ENCODE data around the gene MGRN1. TPM values are rescaled to one million over a fixed set of nuclear protein-coding genes. Genes with fewer than 3 reads are reported as not detected.

The MGRN1 gene
- total RNA-seq, 1 experiment from 2014 or later: 54.6 TPM

DNA sequence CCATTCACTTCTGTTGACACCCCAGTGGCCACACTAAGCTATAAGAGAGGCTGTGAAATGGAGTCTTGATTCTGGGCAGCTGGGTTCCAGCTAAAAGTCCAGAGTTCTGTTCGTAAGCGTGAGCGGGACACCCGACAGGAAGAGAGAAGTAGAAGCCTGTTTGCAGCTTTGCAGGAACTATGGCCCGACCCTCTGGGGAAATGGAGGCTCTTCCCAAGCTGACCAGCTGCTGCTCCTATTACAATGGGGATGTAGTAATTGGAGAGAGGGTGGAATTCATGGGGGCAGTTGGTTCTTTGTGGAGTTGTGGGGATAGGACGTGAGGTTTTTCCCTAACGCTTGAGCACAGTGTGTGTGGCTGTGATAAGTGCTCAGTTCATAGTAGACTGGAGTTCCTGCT, 38.3 kb upstream of the MGRN1 start:
- ChIA-PET CTCF (interaction anchor here (2.0 kb wide), 1 partner anchor 79 kb away, joined by 6 read pairs; no protein-coding TSS in a partner anchor), POLR2A (ENCODE audit: low non-redundant PET) (interaction anchor here (0.7 kb wide), 1 partner anchor 16 kb away, joined by 4 read pairs; no protein-coding TSS in a partner anchor)
- Histone ChIP-seq H3K36me3 (ENCODE audit: insufficient read depth, low read length, poor library complexity, severe bottlenecking) (no peaks in the 10 kb centered on the region), H3K4me1 (ENCODE audit: insufficient read depth, low read length, poor library complexity, severe bottlenecking) (no peaks in the 10 kb centered on the region), H3K4me3 (ENCODE audit: low read depth, low read length, poor library complexity, severe bottlenecking) (no peak overlapping the region), H3K27me3 (replicated peaks; ENCODE audit: insufficient read depth, low read depth, low read length, poor library complexity) (no peaks in the 10 kb centered on the region), H3K27ac (ENCODE audit: low read depth, low read length, poor library complexity, severe bottlenecking) (no peak overlapping the region), H3K9me3 (ENCODE audit: low read depth, low read length, poor library complexity, severe bottlenecking) (no peaks in the 10 kb centered on the region)
- DNase-seq (ENCODE audit: low spot score): no peak
- no TSS peak for BruUV-seq (replicated peaks)
- intact Hi-C loops (cut with micrococcal nuclease; ENCODE audit: unreplicated experiment): no loop called here
- TF ChIP-seq, protein P1, sequence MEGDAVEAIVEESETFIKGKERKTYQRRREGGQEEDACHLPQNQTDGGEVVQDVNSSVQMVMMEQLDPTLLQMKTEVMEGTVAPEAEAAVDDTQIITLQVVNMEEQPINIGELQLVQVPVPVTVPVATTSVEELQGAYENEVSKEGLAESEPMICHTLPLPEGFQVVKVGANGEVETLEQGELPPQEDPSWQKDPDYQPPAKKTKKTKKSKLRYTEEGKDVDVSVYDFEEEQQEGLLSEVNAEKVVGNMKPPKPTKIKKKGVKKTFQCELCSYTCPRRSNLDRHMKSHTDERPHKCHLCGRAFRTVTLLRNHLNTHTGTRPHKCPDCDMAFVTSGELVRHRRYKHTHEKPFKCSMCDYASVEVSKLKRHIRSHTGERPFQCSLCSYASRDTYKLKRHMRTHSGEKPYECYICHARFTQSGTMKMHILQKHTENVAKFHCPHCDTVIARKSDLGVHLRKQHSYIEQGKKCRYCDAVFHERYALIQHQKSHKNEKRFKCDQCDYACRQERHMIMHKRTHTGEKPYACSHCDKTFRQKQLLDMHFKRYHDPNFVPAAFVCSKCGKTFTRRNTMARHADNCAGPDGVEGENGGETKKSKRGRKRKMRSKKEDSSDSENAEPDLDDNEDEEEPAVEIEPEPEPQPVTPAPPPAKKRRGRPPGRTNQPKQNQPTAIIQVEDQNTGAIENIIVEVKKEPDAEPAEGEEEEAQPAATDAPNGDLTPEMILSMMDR (conservative IDR thresholded peaks at IDR 0.05; ENCODE audit: low read depth, low read length): no peak
- TF ChIP-seq EZH2 (IDR thresholded peaks at IDR 0.05; ENCODE audit: borderline replicate concordance, low read depth, low read length, poor library complexity, severe bottlenecking): no peak

DNA sequence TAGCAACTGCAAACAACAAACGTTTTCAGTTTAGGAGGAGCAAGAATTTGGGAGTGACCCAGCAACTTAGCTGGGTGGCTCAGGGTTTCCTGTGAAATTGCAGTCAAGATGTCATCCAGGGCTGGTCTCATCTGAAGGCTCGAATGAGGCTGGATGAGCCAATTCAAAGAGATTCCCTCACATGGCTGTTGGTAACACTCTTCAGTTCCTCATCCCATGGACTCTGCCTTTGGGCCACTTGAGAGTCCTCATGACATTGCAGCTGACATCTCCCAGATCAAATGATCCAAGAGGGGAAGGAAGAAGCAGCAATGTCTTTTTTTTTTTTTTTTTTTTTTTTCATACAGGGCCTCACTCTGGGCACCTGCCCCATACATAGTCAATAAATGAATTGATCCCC, 36.2 kb upstream of the MGRN1 start:
- POLR2A ChIA-PET (ENCODE audit: low non-redundant PET): no interaction called here
- CTCF ChIA-PET: interaction anchor here (0.7 kb wide), 1 partner anchor 10 kb away, joined by 6 read pairs; no protein-coding TSS in a partner anchor
- Histone ChIP-seq H3K27ac (ENCODE audit: low read depth, low read length, poor library complexity, severe bottlenecking) (no peak overlapping the region), H3K4me3 (ENCODE audit: low read depth, low read length, poor library complexity, severe bottlenecking) (no peak overlapping the region), H3K4me1 (ENCODE audit: insufficient read depth, low read length, poor library complexity, severe bottlenecking) (no peaks in the 10 kb centered on the region), H3K36me3 (ENCODE audit: insufficient read depth, low read length, poor library complexity, severe bottlenecking) (no peaks in the 10 kb centered on the region), H3K9me3 (ENCODE audit: low read depth, low read length, poor library complexity, severe bottlenecking) (no peaks in the 10 kb centered on the region), H3K27me3 (replicated peaks; ENCODE audit: insufficient read depth, low read depth, low read length, poor library complexity) (no peaks in the 10 kb centered on the region)
- intact Hi-C loops (cut with micrococcal nuclease; ENCODE audit: unreplicated experiment): no loop called here
- no TSS peak for BruUV-seq (replicated peaks)
- TF ChIP-seq, protein P1 (conservative IDR thresholded peaks at IDR 0.05; ENCODE audit: low read depth, low read length): no peak
- no peak for TF ChIP-seq EZH2 (IDR thresholded peaks at IDR 0.05; ENCODE audit: borderline replicate concordance, low read depth, low read length, poor library complexity, severe bottlenecking)
- no peak for DNase-seq (ENCODE audit: low spot score)

DNA sequence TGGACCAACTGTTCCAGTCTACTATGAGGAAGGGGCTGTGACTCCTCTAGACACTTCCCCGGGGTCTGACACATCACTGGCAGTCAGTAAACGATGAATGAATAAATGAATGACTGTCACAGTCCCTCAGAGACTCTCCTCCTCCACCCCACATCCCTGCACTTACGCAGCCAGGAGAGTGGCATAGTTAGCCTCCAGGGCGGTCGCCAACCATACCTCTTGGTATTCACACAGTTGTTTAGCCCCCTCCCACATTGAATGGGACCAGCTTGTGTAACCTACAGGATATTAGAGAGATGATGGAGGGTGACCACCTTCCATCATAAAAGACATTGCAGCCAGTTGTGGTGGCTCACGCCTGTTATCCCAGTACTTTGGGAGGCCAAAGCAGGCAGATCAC, 35.7 kb upstream of the MGRN1 start:
- no peaks in the 10 kb centered on the region for H3K4me1 ChIP-seq (ENCODE audit: insufficient read depth, low read length, poor library complexity, severe bottlenecking)
- no peak for TF ChIP-seq EZH2 (IDR thresholded peaks at IDR 0.05; ENCODE audit: borderline replicate concordance, low read depth, low read length, poor library complexity, severe bottlenecking)
- TF ChIP-seq, protein P1 (conservative IDR thresholded peaks at IDR 0.05; ENCODE audit: low read depth, low read length): no peak
- POLR2A ChIA-PET (ENCODE audit: low non-redundant PET): no interaction called here
- intact Hi-C loops (cut with micrococcal nuclease; ENCODE audit: unreplicated experiment): no loop called here
- no peak overlapping the region for H3K27ac ChIP-seq (ENCODE audit: low read depth, low read length, poor library complexity, severe bottlenecking)
- H3K36me3 ChIP-seq (ENCODE audit: insufficient read depth, low read length, poor library complexity, severe bottlenecking): no peaks in the 10 kb centered on the region
- H3K4me3 ChIP-seq (ENCODE audit: low read depth, low read length, poor library complexity, severe bottlenecking): no peak overlapping the region
- CTCF ChIA-PET: interaction anchor here (0.7 kb wide), 1 partner anchor 11 kb away, joined by 6 read pairs; no protein-coding TSS in a partner anchor
- DNase-seq (ENCODE audit: low spot score): no peak
- H3K27me3 ChIP-seq (replicated peaks; ENCODE audit: insufficient read depth, low read depth, low read length, poor library complexity): no peaks in the 10 kb centered on the region
- H3K9me3 ChIP-seq (ENCODE audit: low read depth, low read length, poor library complexity, severe bottlenecking): no peaks in the 10 kb centered on the region
- no TSS peak for BruUV-seq (replicated peaks)
